ENCODE measurements around the gene FANCI. TPM values are rescaled to one million over a fixed set of nuclear protein-coding genes. Genes with fewer than 3 reads are reported as not detected.

Gene FANCI
- total and polyA plus RNA-seq, 10 donors: 4.4 to 19.4 (median 13.7) TPM

GRCh38 chr15:89325039-89325803 is 81.4 kb downstream of the FANCI start:
- peaks cover 23 to 100% (median 99%) of the 10 kb centered on the region in 6 donors for H3K36me3 ChIP-seq
- H3K27ac ChIP-seq: no peak overlapping the region
- no peaks in the 10 kb centered on the region for H3K9me3 ChIP-seq
- H3K4me3 ChIP-seq: no peak overlapping the region
- intact Hi-C loops (cut with DNase I; ENCODE audit: low total_unique reads): no loop called here
- H3K27me3 ChIP-seq (replicated peaks in 1 of 7): no peaks in the 10 kb centered on the region
- H3K4me1 ChIP-seq: peaks cover 7 to 32% (median 20%) of the 10 kb centered on the region in 6 donors
- TF ChIP-seq POLR2A (IDR thresholded peaks at IDR 0.05) (no peak), POLR2AphosphoS5 (IDR thresholded peaks at IDR 0.05) (peak in 2 of 3 donors; percentile 12 to 24)
- TF ChIP-seq, protein P1, sequence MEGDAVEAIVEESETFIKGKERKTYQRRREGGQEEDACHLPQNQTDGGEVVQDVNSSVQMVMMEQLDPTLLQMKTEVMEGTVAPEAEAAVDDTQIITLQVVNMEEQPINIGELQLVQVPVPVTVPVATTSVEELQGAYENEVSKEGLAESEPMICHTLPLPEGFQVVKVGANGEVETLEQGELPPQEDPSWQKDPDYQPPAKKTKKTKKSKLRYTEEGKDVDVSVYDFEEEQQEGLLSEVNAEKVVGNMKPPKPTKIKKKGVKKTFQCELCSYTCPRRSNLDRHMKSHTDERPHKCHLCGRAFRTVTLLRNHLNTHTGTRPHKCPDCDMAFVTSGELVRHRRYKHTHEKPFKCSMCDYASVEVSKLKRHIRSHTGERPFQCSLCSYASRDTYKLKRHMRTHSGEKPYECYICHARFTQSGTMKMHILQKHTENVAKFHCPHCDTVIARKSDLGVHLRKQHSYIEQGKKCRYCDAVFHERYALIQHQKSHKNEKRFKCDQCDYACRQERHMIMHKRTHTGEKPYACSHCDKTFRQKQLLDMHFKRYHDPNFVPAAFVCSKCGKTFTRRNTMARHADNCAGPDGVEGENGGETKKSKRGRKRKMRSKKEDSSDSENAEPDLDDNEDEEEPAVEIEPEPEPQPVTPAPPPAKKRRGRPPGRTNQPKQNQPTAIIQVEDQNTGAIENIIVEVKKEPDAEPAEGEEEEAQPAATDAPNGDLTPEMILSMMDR (IDR thresholded peaks at IDR 0.05 in 8 of 11, conservative IDR thresholded peaks at IDR 0.05 in 3 of 11): no peak
- 85 to 99% (median 93%) methylated on average over 5 to 11 of the region's 11 CpGs for WGBS, 5 donors
- DNase-seq: no peak

- Histone ChIP-seq H3K36me3 (peaks cover 19 to 100% (median 98%) of the 10 kb centered on the region in 6 donors), H3K27ac (no peak overlapping the region), H3K9me3 (no peaks in the 10 kb centered on the region), H3K27me3 (replicated peaks in 1 of 7) (no peaks in the 10 kb centered on the region), H3K4me3 (no peak overlapping the region), H3K4me1 (peaks cover 17 to 43% (median 31%) of the 10 kb centered on the region in 6 donors)
- intact Hi-C loops (cut with DNase I; ENCODE audit: low total_unique reads): no loop called here
- no peak for DNase-seq
- 81 to 95% (median 92%) methylated on average over 4 to 6 of the region's 6 CpGs for WGBS, 5 donors
- TF ChIP-seq POLR2A (IDR thresholded peaks at IDR 0.05): no peak
- no peak for TF ChIP-seq POLR2AphosphoS5 (IDR thresholded peaks at IDR 0.05)
- TF ChIP-seq, protein P1 (IDR thresholded peaks at IDR 0.05 in 8 of 11, conservative IDR thresholded peaks at IDR 0.05 in 3 of 11): no peak
These were observed 82.5 kb downstream of the FANCI start for GRCh38 chr15:89326316-89326715.

GRCh38 chr15:89327113-89327512 is 83.3 kb downstream of the FANCI start:
- TF ChIP-seq POLR2AphosphoS5 (IDR thresholded peaks at IDR 0.05) (no peak), POLR2A (IDR thresholded peaks at IDR 0.05) (no peak)
- TF ChIP-seq, protein P1 (IDR thresholded peaks at IDR 0.05 in 8 of 11, conservative IDR thresholded peaks at IDR 0.05 in 3 of 11): no peak
- no peaks in the 10 kb centered on the region for H3K9me3 ChIP-seq
- no peak overlapping the region for H3K4me3 ChIP-seq
- H3K4me1 ChIP-seq: peaks cover 25 to 51% (median 39%) of the 10 kb centered on the region in 6 donors
- no peaks in the 10 kb centered on the region for H3K27me3 ChIP-seq (replicated peaks in 1 of 7)
- DNase-seq: no peak
- H3K36me3 ChIP-seq: peaks cover 19 to 100% (median 97%) of the 10 kb centered on the region in 6 donors
- intact Hi-C loops (cut with DNase I; ENCODE audit: low total_unique reads): no loop called here
- WGBS, 5 donors: 94 to 100% (median 97%) methylated on average over 4 to 6 of the region's 6 CpGs
- no peak overlapping the region for H3K27ac ChIP-seq
